Activated T-helper 1 cell treated with anti-CD3 and anti-CD28 coated beads, Interleukin-12 subunit alpha, Interleukin-12 subunit beta, Interleukin-2, Interleukin-4 antibody, amounts not matched to agents 30 ng/mL and 10 ng/mL and 1 ng/mL, durations not matched to agents 14 hours and 24 hours and 36 hours (primary cell): Measurements from ENCODE around the gene AOPEP. TPM values are rescaled to one million over a fixed set of nuclear protein-coding genes. Genes with fewer than 3 reads are reported as not detected.

ENCODE experiments used
- DNase-seq: peaks from one replicate; pipeline ENCODE4 v3.0.0; 2021; ENCODE audit warnings: low spot score
- H3K27ac Mint-ChIP-seq: one replicate; pipeline ENCODE4 v1.8.0; 2021; ENCODE audit warnings: mild to moderate bottlenecking, mixed read lengths
- H3K27me3 Mint-ChIP-seq: one replicate; pipeline ENCODE4 v1.8.0; 2022; ENCODE audit warnings: mild to moderate bottlenecking, moderate library complexity, mixed read lengths; ENCODE audit not compliant: insufficient read depth
- H3K36me3 Mint-ChIP-seq: one replicate; pipeline ENCODE4 v1.8.0; 2021; ENCODE audit warnings: low read depth, mixed read lengths
- H3K4me1 Mint-ChIP-seq: one replicate; pipeline ENCODE4 v1.8.0; 2021; ENCODE audit warnings: low read depth, mixed read lengths
- H3K4me3 Mint-ChIP-seq: one replicate; pipeline ENCODE4 v1.8.0; 2021; ENCODE audit warnings: mild to moderate bottlenecking, moderate library complexity, mixed read lengths
- H3K9me3 Mint-ChIP-seq: one replicate; pipeline ENCODE4 v1.8.0; 2021; ENCODE audit warnings: mixed read lengths
- intact Hi-C: fragments of 100-400 bp; cut with micrococcal nuclease; formaldehyde crosslinking; loops from one replicate; pipeline ENCODE4 v1.15.1; 2024
- total RNA-seq: library from RNA; stranded (reverse); gene quantifications from 2 replicates; pipeline ENCODE4 v1.2.3, GENCODE V29; 2022

AOPEP gene
- total RNA-seq, 1 donor from 2014 or later = 22.5 TPM

DNA sequence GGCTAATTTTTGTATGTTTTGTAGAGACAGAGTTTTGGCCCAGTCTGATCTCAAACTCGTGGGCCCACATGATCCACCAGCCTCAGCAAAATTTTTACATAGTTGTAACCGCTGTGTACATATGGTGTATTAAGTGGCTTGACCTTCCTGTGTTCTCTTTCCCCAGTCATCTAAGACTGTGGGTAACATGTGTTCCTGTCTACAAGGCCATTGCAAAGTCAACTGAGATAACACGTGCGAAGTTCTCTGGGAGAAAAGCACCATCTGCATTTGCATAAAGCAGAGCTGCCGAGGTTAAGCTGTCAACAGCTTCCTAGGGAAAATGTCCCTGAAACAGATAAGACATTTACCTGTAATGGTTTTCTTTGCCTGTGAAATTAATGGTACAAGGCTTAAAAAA lies 317.3 kb downstream of the AOPEP start:
- Mint-ChIP-seq H3K4me3 (no peak overlapping the region), H3K4me1 (peaks cover 3% of the 10 kb centered on the region), H3K27ac (no peak overlapping the region), H3K36me3 (no peaks in the 10 kb centered on the region), H3K27me3 (peaks cover 22% of the 10 kb centered on the region), H3K9me3 (no peaks in the 10 kb centered on the region)
- DNase-seq = no peak
- intact Hi-C loops = no loop called here

- intact Hi-C loops = no loop called here
- Mint-ChIP-seq H3K27ac (no peak overlapping the region), H3K9me3 (no peaks in the 10 kb centered on the region), H3K27me3 (peaks cover 28% of the 10 kb centered on the region), H3K36me3 (peaks cover 3% of the 10 kb centered on the region), H3K4me1 (peaks cover 8% of the 10 kb centered on the region), H3K4me3 (no peak overlapping the region)
- DNase-seq = no peak
Measured at GRCh38 chr9:95044731-95045508, 318.4 kb downstream of the AOPEP start.

DNA sequence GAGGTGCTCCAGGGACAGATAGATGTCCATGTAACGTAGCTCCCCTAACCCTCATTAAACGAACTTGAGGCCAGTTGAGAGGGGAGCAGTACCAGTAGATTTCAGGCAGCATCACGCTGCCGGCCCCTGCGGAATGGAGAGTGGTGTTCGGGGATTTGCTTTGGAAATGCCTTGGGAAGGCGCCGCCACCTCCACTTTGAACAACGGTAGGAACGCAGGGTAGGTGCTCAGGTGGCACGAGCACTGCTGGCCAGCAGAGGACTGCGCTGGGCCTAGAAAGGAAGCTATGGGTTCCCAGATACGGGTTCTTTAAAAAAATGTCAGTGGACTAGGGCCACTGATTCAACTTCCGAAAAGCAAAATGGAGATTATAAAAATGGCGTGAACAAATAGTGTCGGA lies 319.3 kb downstream of the AOPEP start:
- peaks cover 8% of the 10 kb centered on the region for H3K4me1 Mint-ChIP-seq
- peaks cover 3% of the 10 kb centered on the region for H3K36me3 Mint-ChIP-seq
- H3K27me3 Mint-ChIP-seq = peaks cover 29% of the 10 kb centered on the region
- H3K4me3 Mint-ChIP-seq = no peak overlapping the region
- H3K9me3 Mint-ChIP-seq = no peaks in the 10 kb centered on the region
- no peak for DNase-seq
- no peak overlapping the region for H3K27ac Mint-ChIP-seq
- intact Hi-C loops = no loop called here

DNA sequence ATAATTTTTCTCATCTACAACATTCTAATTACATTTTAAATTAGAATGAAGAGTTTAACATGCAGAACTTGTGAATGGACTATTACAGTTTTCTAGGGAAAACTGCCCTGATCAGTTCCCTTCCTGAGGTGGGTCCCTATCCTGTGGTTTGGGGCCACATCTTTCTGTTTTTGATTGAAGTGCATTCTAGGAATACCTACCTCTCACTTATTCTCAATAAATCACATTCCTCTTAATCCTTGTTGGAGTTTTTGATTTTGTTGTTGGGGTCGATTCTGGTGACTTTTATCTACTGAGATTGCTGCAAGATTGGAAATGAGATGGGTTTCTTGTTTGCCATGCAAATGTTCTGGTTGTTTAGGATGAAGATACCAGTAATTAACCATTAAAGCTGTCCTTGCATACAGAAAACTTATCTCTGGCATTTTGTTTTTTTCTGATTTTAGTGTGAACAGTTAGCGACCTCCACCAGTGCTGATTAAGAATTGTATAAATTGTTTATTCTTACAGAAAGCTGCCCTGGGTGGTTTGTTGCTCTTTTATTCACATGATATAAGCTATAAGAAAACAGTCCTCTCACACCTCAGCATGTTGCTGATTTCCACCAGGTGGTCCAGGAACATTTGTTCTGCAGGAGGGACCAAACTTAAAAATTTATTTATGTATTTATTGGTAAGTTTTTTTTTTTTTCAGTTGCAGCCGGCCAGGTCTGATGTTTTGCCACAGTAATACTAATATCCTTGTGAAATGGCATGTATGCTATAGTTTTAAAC lies 321.1 kb downstream of the AOPEP start:
- DNase-seq = no peak
- Mint-ChIP-seq H3K4me1 (peaks cover 8% of the 10 kb centered on the region), H3K36me3 (peaks cover 3% of the 10 kb centered on the region), H3K4me3 (peak overlapping the region; percentile 68), H3K27me3 (peaks cover 31% of the 10 kb centered on the region), H3K27ac (no peak overlapping the region), H3K9me3 (no peaks in the 10 kb centered on the region)
- intact Hi-C loops = loop anchor here (2.0 kb wide), 2 partner anchors 37 to 379 kb away; no protein-coding TSS in a partner anchor

GRCh38 chr9:95048225-95049087 lies 322.0 kb downstream of the AOPEP start:
- H3K4me1 Mint-ChIP-seq = peaks cover 8% of the 10 kb centered on the region
- H3K27me3 Mint-ChIP-seq = peaks cover 35% of the 10 kb centered on the region
- intact Hi-C loops = loop anchor here (2.0 kb wide), 2 partner anchors 38 to 380 kb away; no protein-coding TSS in a partner anchor

DNA sequence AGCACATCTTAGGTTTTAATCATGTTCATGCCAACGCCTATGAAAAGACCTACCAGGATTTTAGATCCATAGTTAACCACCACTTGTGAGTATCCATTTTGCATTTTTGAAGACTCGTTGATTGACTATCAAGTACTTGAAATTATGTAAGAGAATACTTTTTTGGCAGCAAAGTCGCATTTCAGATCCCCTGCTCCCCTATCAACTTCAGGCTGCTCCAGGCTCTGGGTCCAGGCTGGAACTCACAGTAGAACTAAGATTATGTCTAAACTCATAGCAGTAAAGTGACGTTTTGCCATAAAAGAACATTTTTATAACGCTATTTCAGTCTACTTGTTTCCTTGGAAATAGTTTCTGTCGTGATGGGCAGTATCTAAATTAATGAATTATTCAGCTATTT lies 323.3 kb downstream of the AOPEP start:
- Mint-ChIP-seq H3K9me3 (no peaks in the 10 kb centered on the region), H3K36me3 (peaks cover 3% of the 10 kb centered on the region), H3K27ac (no peak overlapping the region), H3K4me3 (no peak overlapping the region), H3K4me1 (peaks cover 8% of the 10 kb centered on the region), H3K27me3 (peaks cover 35% of the 10 kb centered on the region)
- intact Hi-C loops = loop anchor here (2.0 kb wide), 2 partner anchors 39 to 381 kb away; no protein-coding TSS in a partner anchor
- DNase-seq = no peak

More at GRCh38 chr9:95048225-95049087, 322.0 kb downstream of the AOPEP start:
- peak overlapping the region; percentile 48 for H3K27ac Mint-ChIP-seq
- H3K4me3 Mint-ChIP-seq = peak overlapping the region; percentile 68
- H3K36me3 Mint-ChIP-seq = peaks cover 3% of the 10 kb centered on the region
- no peaks in the 10 kb centered on the region for H3K9me3 Mint-ChIP-seq
- peak; percentile 14 for DNase-seq

DNA sequence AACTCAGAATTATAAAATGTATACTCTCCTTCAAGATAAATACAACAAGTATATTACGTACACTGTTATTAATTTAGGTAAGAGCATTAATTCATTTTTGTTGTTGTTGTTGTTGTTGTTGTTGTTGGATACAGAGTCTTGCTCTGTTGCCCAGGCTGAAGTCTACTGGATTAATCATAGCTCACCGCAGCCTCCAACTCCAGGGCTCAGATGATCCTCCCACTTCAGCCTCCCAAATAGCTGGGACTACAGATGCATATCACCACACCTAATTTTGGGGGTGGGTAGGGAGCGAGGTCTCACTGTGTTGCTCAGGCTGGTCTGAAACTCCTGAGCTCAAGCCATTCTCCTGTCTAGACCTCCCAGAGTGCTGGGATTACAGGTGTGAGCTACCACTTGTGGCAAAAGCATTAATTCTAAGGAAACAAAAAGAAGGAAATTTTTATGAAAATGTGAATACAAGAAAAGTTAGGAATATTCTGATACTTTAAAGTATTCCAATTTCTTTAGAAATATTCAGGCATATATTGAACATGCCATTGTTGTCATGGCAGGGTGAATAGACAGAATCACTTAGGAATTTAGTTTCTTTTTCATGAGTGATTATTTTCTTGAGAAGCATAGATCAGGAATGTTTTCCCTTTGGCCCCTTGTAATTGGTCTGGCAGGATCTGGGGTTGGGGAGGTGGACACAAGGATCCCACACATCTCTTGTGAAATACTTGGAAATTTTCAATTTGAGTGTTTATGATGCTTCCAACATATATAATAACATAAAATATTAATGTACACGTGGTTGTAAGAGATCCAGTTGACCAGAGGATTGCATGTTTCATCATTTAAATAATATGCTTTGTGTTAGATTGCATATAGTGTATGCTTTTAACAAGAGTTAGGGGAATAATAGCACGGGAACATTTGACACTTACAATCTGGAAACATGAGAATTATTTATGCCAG lies 327.4 kb downstream of the AOPEP start:
- no peak overlapping the region for H3K27ac Mint-ChIP-seq
- H3K4me3 Mint-ChIP-seq = no peak overlapping the region
- no peaks in the 10 kb centered on the region for H3K9me3 Mint-ChIP-seq

GRCh38 chr9:95055334-95055850 lies 328.9 kb downstream of the AOPEP start:
- no peak overlapping the region for H3K27ac Mint-ChIP-seq
- H3K4me3 Mint-ChIP-seq = no peak overlapping the region
- no peak for DNase-seq
- H3K9me3 Mint-ChIP-seq = no peaks in the 10 kb centered on the region
- peaks cover 2% of the 10 kb centered on the region for H3K36me3 Mint-ChIP-seq
- intact Hi-C loops = no loop called here
- H3K27me3 Mint-ChIP-seq = peaks cover 10% of the 10 kb centered on the region
- peaks cover 6% of the 10 kb centered on the region for H3K4me1 Mint-ChIP-seq

More for the DNA sequence above, 327.4 kb downstream of the AOPEP start:
- intact Hi-C loops = no loop called here
- peaks cover 15% of the 10 kb centered on the region for H3K27me3 Mint-ChIP-seq
- DNase-seq = no peak
- peaks cover 10% of the 10 kb centered on the region for H3K4me1 Mint-ChIP-seq
- H3K36me3 Mint-ChIP-seq = peaks cover 6% of the 10 kb centered on the region

- H3K27me3 Mint-ChIP-seq = peaks cover 10% of the 10 kb centered on the region
- DNase-seq = no peak
- intact Hi-C loops = no loop called here
- no peak overlapping the region for H3K27ac Mint-ChIP-seq
- H3K9me3 Mint-ChIP-seq = no peaks in the 10 kb centered on the region
- peaks cover 2% of the 10 kb centered on the region for H3K36me3 Mint-ChIP-seq
- H3K4me1 Mint-ChIP-seq = peaks cover 6% of the 10 kb centered on the region
- no peak overlapping the region for H3K4me3 Mint-ChIP-seq
Measured at GRCh38 chr9:95055851-95056551, 329.5 kb downstream of the AOPEP start.

DNA sequence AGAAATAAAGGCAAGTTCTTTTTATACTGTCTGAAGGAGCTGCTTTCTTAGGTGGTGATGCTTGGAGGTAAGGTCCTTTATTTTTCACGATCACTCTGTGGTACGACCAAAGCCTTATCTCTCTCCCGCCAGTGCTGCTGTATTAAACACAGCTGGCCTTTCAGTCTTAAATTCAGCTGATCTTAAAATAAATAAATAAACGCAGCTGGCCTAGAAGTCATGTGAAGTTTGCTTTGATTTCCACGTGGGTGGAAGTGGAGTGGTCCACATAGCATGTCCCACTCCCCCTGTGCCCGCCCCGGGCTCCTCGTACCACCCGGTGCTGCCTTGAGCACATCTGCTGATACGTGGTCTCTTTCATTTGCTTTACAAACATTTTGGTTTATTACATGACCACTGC lies 330.6 kb downstream of the AOPEP start:
- H3K27me3 Mint-ChIP-seq = peaks cover 8% of the 10 kb centered on the region
- H3K4me3 Mint-ChIP-seq = no peak overlapping the region
- intact Hi-C loops = no loop called here
- H3K36me3 Mint-ChIP-seq = peaks cover 2% of the 10 kb centered on the region
- H3K27ac Mint-ChIP-seq = no peak overlapping the region
- DNase-seq = no peak
- peaks cover 6% of the 10 kb centered on the region for H3K4me1 Mint-ChIP-seq
- no peaks in the 10 kb centered on the region for H3K9me3 Mint-ChIP-seq

GRCh38 chr9:95058121-95058785 lies 331.8 kb downstream of the AOPEP start:
- H3K4me3 Mint-ChIP-seq = no peak overlapping the region
- peaks cover 6% of the 10 kb centered on the region for H3K27me3 Mint-ChIP-seq
- H3K27ac Mint-ChIP-seq = no peak overlapping the region
- H3K4me1 Mint-ChIP-seq = peaks cover 6% of the 10 kb centered on the region
- peaks cover 2% of the 10 kb centered on the region for H3K36me3 Mint-ChIP-seq
- DNase-seq = no peak
- no peaks in the 10 kb centered on the region for H3K9me3 Mint-ChIP-seq
- intact Hi-C loops = no loop called here
